ENCODE measurements around the gene CCDC85B. TPM values are rescaled to one million over a fixed set of nuclear protein-coding genes. Genes with fewer than 3 reads are reported as not detected.

The CCDC85B gene
- total RNA-seq, 1 experiment from 2014 or later = 34.7 TPM

- no peak for DNase-seq (ENCODE audit: low read depth)
These were observed 17.4 kb downstream of the CCDC85B start for GRCh38 chr11:65907878-65908277.

- peak; percentile 98 for DNase-seq (ENCODE audit: low read depth)
These were observed 21.5 kb downstream of the CCDC85B start for GRCh38 chr11:65911682-65912568.

GRCh38 chr11:65912845-65913244, 22.4 kb downstream of the CCDC85B start:
- DNase-seq (ENCODE audit: low read depth) = peak; percentile 90

- peak; percentile 95 for DNase-seq (ENCODE audit: low read depth)
These were observed 24.8 kb downstream of the CCDC85B start for GRCh38 chr11:65915101-65915820.

DNA sequence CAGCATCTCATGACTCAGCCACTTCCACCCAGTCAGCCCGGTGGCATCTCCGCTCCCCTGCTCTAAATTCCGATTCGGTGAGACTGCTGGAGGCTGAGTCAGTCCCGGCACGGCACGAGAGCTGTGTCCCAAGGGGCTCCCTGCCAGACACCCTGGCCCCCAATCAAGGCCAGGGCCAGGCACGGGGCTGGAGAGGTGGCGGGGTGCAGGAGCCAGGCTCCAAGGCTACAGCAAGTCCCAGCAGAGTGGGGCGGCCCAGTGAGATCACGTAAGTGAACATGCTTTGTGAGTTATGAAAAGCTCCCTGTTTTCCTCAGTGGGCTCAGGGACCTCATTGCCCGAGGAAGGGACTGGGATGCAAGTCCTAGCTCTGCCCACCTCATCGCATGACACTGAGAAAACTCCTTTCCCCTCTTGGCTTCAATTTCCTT, 25.4 kb downstream of the CCDC85B start:
- DNase-seq (ENCODE audit: low read depth) = peak; percentile 99

- no peak for DNase-seq (ENCODE audit: low read depth)
These were observed 25.9 kb downstream of the CCDC85B start for GRCh38 chr11:65916391-65916790.

- DNase-seq (ENCODE audit: low read depth) = no peak
These were observed 26.6 kb downstream of the CCDC85B start for GRCh38 chr11:65917077-65917433.

DNA sequence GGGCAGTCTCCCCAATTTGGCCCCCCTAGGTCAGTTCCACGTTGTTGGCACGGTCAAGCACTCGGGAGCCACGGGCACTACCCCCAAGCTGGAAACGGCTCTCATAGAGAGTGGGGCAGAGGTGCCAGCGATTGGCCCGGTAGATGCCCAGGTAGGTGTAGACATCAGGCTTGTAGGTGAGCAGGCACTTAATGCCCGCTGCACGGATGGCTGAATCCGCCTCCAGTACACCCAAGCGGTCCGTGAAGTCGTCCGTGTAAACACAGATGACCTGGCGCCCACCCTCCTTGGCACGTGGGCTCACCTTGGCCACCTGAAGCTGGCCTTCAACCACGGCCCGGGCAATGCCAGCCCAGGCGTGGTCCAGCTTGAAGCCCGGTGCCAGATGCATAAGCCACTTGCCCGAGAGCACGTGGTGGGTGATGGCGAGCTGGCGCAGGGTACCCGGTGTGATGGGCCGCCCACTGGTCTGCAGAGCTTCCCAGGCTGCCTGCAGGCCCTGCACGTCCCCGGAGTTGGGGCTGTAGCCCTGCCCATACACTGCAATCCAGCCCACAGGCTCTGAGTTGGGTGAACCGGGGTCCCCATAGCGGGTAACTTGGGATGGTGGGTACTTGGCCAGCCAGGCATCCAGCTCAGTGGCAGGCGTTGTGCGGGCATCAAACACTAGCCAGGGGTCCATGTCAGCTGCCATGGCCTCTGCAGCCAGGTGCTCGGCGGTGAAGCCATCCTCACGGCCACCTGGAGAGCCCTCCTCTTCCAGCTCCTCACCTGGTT, 27.1 kb downstream of the CCDC85B start:
- no peak for DNase-seq (ENCODE audit: low read depth)

GRCh38 chr11:65918211-65919140, 28.0 kb downstream of the CCDC85B start, which contains the start of gene C11orf68:
Gene C11orf68, minus strand, starts transcription at chr11:65919062. Its CDS starts 31 bp downstream, at chr11:65919031.
- peak; percentile 52 for DNase-seq (ENCODE audit: low read depth)

- peak; percentile 98 for DNase-seq (ENCODE audit: low read depth)
These were observed 28.7 kb downstream of the CCDC85B start, which contains the start of gene DRAP1 for GRCh38 chr11:65919141-65919572. Gene DRAP1, plus strand, starts transcription at chr11:65919426. Its CDS starts 76 bp downstream, at chr11:65919502.

GRCh38 chr11:65919573-65920371, 29.3 kb downstream of the CCDC85B start:
- DNase-seq (ENCODE audit: low read depth) = no peak

DNA sequence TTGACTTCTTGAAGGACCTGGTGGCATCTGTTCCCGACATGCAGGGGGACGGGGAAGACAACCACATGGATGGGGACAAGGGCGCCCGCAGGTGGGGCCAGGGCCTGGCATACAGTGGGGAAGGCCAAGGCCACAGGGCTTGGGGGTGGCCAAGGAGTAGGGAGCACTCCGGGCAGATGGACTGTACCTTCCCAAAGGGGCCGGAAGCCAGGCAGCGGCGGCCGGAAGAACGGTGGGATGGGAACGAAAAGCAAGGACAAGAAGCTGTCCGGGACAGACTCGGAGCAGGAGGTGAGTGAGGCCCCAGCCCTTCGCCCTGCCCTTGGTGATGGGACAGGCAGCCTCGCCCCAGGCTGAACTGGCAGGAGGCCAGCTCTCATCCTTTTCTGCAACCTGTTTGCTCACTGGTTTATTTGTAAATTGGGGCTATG, 29.9 kb downstream of the CCDC85B start:
- no peak for DNase-seq (ENCODE audit: low read depth)

GRCh38 chr11:65921033-65921555, 30.6 kb downstream of the CCDC85B start:
- no peak for DNase-seq (ENCODE audit: low read depth)

DNA sequence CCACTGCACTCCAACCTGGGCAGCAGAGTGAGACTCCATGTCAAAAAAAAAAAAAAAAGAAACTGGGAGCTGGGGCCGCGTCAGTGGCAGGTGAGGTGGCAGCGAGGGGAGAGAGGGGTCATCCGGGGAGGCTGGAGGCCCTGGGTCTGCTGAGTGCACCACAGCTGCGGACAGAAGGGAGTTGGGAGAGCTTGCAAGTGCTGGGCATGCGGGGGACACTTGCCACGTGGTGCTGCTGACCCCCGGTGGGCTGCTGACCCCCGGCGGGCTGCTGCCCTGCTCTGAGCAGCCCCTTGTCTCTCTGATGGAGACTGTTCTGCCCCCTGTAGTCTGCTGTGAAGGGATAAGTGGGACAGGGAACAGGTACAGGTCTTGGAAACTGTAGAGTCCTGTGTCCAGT, 31.4 kb downstream of the CCDC85B start:
- DNase-seq (ENCODE audit: low read depth) = no peak

DNA sequence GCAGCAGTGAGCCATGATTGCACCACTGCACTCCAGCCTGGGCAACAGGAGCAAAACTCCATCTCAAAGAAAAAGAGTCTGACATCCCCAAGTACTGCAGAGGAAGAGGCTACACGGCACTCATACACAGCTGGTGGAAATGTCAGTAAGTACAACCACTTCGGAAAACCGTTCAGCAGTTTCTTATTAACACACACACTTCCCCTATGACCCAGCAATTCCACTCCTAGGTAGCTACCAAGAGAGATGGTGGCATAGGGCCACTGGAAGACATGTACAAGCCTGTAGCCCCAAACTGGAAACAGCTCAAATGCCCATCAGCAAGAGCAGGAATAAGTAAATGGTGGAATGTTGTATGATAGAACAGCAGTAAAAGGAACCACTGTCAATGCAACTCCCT, 32.1 kb downstream of the CCDC85B start:
- DNase-seq (ENCODE audit: low read depth) = no peak

DNA sequence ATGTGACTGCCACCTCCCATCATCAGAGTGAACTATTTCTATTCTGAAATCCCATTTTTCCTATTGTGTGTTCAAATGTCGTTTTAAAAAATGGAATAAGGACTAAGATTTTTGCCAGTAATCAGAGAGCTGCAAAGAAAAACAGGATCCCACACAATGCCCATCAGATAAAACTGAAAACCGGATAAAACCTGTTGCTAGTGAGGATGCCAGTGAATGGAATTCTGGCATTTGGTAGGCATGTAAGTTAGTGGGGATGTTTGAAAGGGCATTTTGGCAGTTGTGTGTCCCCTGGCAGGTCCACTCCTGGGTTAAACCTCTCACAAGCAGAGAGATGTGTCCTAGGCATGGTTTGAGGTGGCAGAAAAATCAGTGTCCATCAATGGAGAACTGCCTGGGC, 34.9 kb downstream of the CCDC85B start:
- DNase-seq (ENCODE audit: low read depth) = no peak

DNA sequence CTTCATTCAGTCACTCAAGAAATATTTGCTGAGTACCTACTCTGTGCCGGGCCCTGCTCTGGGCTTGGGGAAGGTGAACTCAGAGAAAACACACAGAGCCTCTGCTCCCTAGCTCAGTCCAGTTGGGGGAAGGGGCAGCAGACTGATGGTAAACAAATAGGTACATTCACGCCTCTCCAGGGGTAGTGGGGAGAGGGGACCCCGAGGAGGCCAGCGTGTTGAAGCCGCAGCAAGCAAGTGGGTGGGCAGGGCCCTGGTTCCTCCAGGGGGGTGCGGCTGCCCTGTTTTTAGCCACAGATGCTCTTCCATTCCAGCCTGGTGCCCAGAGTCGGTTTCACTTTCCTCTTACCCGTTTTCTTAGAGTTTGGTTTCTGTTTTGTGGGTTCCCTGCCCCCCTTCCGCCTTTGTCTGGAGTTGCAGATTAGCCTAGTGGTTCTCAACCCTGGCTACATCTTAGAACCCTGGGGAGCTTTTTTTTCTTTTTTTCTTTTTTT, 37.5 kb downstream of the CCDC85B start:
- DNase-seq (ENCODE audit: low read depth) = peak; percentile 37

DNA sequence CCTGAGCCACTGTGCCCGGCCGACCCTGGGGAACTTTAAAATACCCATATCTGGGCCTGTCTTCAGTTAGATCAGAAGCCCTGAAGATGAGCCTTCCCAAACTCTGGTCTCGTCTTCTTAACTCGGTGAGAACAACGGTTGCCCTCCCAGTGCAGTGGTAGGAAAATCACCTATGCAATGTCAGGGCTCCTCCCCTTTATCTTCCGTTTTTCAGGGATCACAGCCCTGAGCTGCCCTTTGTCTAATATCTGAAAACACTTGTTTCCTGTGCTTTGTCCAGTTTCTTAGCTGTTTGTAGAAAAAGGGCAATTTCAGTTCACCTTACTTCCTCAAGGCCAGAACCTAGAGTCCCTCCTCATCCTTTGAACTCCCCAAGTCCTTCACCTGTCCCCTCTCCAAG, 38.2 kb downstream of the CCDC85B start:
- DNase-seq (ENCODE audit: low read depth) = no peak

- DNase-seq (ENCODE audit: low read depth) = no peak
These were observed 41.5 kb downstream of the CCDC85B start for GRCh38 chr11:65931773-65932557.
